Measurements from ENCODE around the gene SULT1A4.
"Not testable (repeated sequence)": the region's sequence is repeated elsewhere in the genome, so short reads cannot be mapped to it uniquely, and the experiment has no call there.

SULT1A4 gene

GRCh38 chr16:29482276-29482675, 22.6 kb downstream of the SULT1A4 start:
- H3K4me1 Mint-ChIP-seq (ENCODE audit: low read depth in 2 of 2); H3K27me3 Mint-ChIP-seq; DNase-seq; H3K4me3 Mint-ChIP-seq; H3K36me3 Mint-ChIP-seq (ENCODE audit: insufficient read depth); H3K27ac Mint-ChIP-seq; H3K9me3 Mint-ChIP-seq; ATAC-seq (replicated peaks): not testable (repeated sequence)

- H3K4me1 Mint-ChIP-seq (ENCODE audit: low read depth in 2 of 2); ATAC-seq (replicated peaks); H3K4me3 Mint-ChIP-seq; H3K27me3 Mint-ChIP-seq; H3K9me3 Mint-ChIP-seq; H3K36me3 Mint-ChIP-seq (ENCODE audit: insufficient read depth); H3K27ac Mint-ChIP-seq; DNase-seq: not testable (repeated sequence)
These were observed 46.6 kb downstream of the SULT1A4 start, which contains the start of gene NPIPB12 for GRCh38 chr16:29506308-29506707. Gene NPIPB12, minus strand, starts transcription at chr16:29506408.
